ENCODE measurements around the gene GLUD1. TPM values are rescaled to one million over a fixed set of nuclear protein-coding genes. Genes with fewer than 3 reads are reported as not detected.

GLUD1 gene
- total RNA-seq, result 100 to 1,000 TPM; 127 to 237 (median 183) TPM

GRCh38 chr10:87094373-87095235 is at the start of gene GLUD1, which contains the start of gene SHLD2:
Gene GLUD1, minus strand, starts transcription at chr10:87094843. Its CDS starts 74 bp downstream, at chr10:87094769.
Gene SHLD2, plus strand, starts transcription at chr10:87095206. Its CDS starts 56,149 bp downstream, at chr10:87151355.
- TF ChIP-seq CTCF (IDR thresholded peaks at IDR 0.05; ENCODE audit: low read depth), result no peak

- TF ChIP-seq CTCF (IDR thresholded peaks at IDR 0.05; ENCODE audit: low read depth), result no peak
Observed at GRCh38 chr10:87105446-87106124, 10.9 kb upstream of the GLUD1 start.

- no peak for TF ChIP-seq CTCF (IDR thresholded peaks at IDR 0.05; ENCODE audit: low read depth)
Observed at GRCh38 chr10:87101996-87102395, 7.4 kb upstream of the GLUD1 start.

- TF ChIP-seq CTCF (IDR thresholded peaks at IDR 0.05; ENCODE audit: low read depth), result no peak
Observed at GRCh38 chr10:87095236-87095945, 748 bp upstream of the GLUD1 start.

- TF ChIP-seq CTCF (IDR thresholded peaks at IDR 0.05; ENCODE audit: low read depth), result no peak
Observed at GRCh38 chr10:87093632-87094372, 841 bp downstream of the GLUD1 start.

GRCh38 chr10:87092861-87093631 is 1.6 kb downstream of the GLUD1 start:
- TF ChIP-seq CTCF (IDR thresholded peaks at IDR 0.05; ENCODE audit: low read depth), result no peak
